PFSK-1 (cell line): ENCODE results near the gene CHCHD1.

Source experiments
- FOXP2 ChIP-seq: optimal IDR thresholded peaks from 2 replicates; pipeline ENCODE3; 2011; ENCODE audit warnings: borderline replicate concordance, control low read depth, inconsistent platforms; ENCODE audit not compliant: insufficient read depth; ENCODE audit errors: extremely low read length, extremely low read depth
- POLR2AphosphoS5 ChIP-seq: IDR thresholded peaks from 2 replicates; pipeline ENCODE4 v1.6.1; 2012; ENCODE audit warnings: low read depth, mild to moderate bottlenecking, control low read depth, low read length, moderate library complexity
- SIN3A ChIP-seq: IDR thresholded peaks from 2 replicates; pipeline ENCODE4 v1.6.1; 2012; ENCODE audit warnings: mild to moderate bottlenecking, low read length, moderate library complexity, borderline replicate concordance; ENCODE audit not compliant: insufficient read depth
- TAF1 ChIP-seq: IDR thresholded peaks from 2 replicates; pipeline ENCODE4 v1.6.1; 2012; ENCODE audit warnings: low read length, control low read depth, borderline replicate concordance; ENCODE audit not compliant: insufficient read depth
- TF ChIP-seq, protein P1 (sequence below), 2 experiments: IDR thresholded peaks; 2 replicates each; pipeline versions ENCODE4 v1.6.1 to v1.8.0; 2011 to 2012; ENCODE audit warnings: low read depth in 2 of 2, low read length in 2 of 2, control low read depth in 1 of 2, inconsistent platforms in 1 of 2, mild to moderate bottlenecking in 1 of 2, moderate library complexity in 1 of 2; ENCODE audit not compliant: insufficient read depth in 1 of 2

CHCHD1 gene

DNA sequence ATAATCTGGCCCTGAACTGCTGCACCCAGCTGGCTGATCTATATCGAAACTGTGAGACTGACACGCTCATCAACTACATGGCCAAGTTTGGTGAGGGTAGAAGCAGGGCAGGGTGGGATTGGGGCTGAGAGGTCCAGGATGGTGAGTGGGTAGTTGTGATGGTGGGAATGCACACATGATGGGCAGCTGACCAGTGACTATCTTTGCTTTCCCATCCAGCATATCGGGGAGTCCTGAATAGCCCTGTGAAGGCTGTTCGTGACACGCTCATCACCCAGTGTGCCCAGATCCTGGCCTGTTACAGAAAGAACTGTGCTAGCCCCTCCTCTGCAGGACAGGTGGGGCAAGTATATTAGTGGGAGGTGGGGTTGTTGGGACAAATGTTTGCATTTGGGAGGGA, 12.5 kb upstream of the CHCHD1 start:
- TF ChIP-seq POLR2AphosphoS5 (no peak), SIN3A (no peak)

DNA sequence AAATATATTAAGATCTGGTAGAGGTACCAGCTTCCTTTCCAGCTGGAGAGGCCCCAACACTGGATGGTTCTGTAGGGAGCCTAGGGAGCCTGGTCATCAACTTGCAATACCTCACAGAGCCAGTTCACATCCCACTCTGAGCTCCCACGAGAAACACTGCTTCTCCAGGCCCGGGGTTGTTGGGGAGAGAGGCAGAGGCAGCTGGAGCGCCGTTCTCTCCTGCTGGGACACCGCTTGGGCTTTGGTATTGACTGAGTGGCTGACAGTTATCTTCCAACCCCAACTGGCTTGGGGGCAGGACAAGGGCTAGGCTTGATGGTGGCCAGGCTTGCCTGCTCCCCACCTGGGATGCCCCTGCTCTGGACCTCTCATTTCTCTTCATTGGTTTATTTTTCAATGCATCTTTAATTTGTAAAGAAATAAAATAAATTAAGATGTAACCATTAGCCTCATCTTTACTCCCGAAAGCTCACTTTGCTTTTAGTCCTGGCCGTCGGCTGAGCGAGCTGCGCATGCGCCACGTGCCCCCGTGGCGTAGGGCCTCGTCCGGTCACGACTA, 10.0 kb upstream of the CHCHD1 start:
- TF ChIP-seq TAF1 (no peak), FOXP2 (no peak), POLR2AphosphoS5 (peak; percentile 82; the same call in 1 of the 2 replicates)
- TF ChIP-seq, protein P1, sequence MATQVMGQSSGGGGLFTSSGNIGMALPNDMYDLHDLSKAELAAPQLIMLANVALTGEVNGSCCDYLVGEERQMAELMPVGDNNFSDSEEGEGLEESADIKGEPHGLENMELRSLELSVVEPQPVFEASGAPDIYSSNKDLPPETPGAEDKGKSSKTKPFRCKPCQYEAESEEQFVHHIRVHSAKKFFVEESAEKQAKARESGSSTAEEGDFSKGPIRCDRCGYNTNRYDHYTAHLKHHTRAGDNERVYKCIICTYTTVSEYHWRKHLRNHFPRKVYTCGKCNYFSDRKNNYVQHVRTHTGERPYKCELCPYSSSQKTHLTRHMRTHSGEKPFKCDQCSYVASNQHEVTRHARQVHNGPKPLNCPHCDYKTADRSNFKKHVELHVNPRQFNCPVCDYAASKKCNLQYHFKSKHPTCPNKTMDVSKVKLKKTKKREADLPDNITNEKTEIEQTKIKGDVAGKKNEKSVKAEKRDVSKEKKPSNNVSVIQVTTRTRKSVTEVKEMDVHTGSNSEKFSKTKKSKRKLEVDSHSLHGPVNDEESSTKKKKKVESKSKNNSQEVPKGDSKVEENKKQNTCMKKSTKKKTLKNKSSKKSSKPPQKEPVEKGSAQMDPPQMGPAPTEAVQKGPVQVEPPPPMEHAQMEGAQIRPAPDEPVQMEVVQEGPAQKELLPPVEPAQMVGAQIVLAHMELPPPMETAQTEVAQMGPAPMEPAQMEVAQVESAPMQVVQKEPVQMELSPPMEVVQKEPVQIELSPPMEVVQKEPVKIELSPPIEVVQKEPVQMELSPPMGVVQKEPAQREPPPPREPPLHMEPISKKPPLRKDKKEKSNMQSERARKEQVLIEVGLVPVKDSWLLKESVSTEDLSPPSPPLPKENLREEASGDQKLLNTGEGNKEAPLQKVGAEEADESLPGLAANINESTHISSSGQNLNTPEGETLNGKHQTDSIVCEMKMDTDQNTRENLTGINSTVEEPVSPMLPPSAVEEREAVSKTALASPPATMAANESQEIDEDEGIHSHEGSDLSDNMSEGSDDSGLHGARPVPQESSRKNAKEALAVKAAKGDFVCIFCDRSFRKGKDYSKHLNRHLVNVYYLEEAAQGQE (IDR thresholded peaks at IDR 0.05; ENCODE audit: insufficient read depth in 1 of 2, low read depth in 2 of 2, low read length in 2 of 2): no peak

DNA sequence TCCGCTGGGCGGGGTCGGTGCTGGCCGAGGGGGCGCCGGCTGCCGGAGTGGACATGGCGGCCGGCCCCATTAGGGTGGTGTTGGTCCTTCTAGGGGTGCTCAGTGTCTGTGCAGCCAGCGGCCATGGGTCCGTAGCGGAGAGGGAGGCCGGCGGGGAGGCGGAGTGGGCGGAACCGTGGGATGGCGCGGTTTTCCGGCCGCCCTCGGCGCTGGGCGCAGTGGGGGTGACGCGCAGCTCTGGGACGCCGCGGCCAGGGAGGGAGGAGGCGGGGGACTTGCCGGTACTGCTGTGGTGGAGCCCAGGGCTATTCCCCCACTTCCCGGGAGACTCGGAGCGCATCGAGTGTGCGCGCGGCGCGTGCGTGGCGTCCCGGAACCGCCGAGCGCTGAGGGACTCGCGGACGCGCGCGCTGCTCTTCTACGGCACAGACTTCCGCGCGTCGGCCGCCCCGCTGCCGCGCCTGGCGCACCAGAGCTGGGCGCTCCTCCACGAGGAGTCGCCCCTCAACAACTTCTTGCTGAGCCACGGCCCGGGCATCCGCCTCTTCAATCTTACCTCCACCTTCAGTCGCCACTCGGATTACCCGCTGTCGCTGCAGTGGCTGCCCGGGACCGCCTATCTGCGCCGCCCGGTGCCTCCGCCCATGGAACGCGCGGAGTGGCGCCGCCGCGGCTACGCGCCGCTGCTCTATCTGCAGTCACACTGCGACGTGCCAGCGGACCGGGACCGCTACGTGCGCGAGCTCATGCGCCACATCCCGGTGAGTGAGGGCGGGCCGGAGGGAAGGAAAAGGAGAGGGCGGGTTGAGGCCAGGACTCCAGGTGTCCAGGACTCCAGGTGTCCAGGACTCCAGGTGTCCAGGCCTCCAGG, 9.3 kb upstream of the CHCHD1 start:
- TF ChIP-seq POLR2AphosphoS5: peak; percentile 48; the same call in 1 of the 2 replicates
- TF ChIP-seq, protein P1 (IDR thresholded peaks at IDR 0.05; ENCODE audit: insufficient read depth in 1 of 2, low read depth in 2 of 2, low read length in 2 of 2): 0 out of 4 replicates have a peak, but pooled peaks of 1 of the 2 experiments have one; percentile 13
- 0 out of 2 replicates have a peak, but pooled peaks have one; percentile 52 for TF ChIP-seq TAF1
- 0 out of 2 replicates have a peak, but pooled peaks have one; percentile 12 for TF ChIP-seq SIN3A
- peak; percentile 39 for TF ChIP-seq FOXP2

DNA sequence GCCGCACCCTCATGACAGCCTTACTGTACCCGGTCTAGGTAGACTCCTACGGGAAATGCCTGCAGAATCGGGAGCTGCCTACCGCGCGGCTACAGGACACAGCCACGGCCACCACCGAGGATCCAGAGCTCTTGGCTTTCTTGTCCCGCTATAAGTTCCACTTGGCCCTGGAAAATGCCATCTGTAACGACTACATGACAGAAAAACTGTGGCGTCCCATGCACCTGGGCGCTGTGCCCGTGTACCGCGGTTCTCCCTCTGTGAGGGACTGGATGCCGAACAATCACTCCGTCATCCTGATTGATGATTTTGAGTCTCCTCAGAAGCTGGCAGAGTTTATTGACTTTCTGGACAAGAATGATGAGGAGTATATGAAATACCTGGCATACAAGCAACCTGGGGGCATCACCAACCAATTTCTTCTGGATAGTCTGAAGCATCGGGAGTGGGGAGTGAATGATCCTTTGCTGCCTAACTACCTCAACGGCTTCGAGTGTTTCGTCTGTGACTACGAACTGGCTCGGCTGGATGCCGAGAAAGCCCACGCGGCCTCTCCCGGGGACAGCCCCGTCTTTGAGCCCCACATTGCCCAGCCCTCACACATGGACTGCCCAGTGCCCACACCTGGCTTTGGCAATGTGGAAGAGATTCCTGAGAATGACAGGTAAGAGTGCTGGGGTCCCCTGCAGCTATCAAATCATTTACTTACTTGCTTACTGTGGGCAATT, 8.5 kb upstream of the CHCHD1 start:
- no peak for TF ChIP-seq FOXP2
- TF ChIP-seq SIN3A: no peak
- TF ChIP-seq TAF1: no peak
- TF ChIP-seq, protein P1 (IDR thresholded peaks at IDR 0.05; ENCODE audit: insufficient read depth in 1 of 2, low read depth in 2 of 2, low read length in 2 of 2): no peak
- TF ChIP-seq POLR2AphosphoS5: no peak

DNA sequence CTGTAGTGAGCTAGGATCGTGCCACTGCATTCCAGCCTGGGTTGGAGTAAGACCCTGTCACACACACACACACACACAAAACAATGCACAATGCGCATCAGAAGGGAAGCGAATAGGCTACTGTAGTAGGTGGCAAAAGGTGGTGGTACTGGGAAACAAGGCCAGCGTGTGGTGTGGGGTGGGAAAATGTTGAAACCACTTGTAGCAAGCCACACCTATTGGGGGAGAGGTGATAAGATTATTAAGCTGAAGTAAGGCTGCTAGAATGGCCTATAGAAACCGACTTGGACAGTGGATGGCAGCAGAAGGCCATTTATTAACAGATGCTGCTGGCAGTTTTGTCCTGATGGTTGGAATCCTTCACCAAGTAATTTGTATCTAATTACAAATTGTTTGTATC, 7.2 kb upstream of the CHCHD1 start:
- TF ChIP-seq, protein P1 (IDR thresholded peaks at IDR 0.05; ENCODE audit: insufficient read depth in 1 of 2, low read depth in 2 of 2, low read length in 2 of 2): no peak
- no peak for TF ChIP-seq SIN3A
- no peak for TF ChIP-seq FOXP2
- no peak for TF ChIP-seq POLR2AphosphoS5
- TF ChIP-seq TAF1: no peak
